Measurements from ENCODE around the gene STC2.

DNA sequence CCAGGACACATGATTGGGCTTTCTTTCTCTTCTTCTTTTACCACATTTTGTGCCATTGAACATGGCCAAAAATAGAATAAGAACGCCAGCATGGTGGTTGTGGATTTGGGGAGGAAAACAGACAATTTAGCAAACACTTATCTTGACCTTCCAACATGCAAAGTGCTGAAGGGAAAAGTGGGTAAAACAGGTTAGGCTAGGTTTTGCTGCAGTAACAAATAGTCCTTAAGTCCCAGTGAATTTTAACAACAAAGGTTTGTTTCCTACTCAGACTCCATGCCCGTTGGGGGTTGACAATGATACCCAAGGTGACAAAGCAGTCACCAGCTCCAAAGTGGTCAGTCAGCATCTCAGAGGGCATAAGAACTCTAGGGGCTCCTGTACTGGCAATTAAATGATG, 43.2 kb upstream of the STC2 start:
- TF ChIP-seq, protein P1, sequence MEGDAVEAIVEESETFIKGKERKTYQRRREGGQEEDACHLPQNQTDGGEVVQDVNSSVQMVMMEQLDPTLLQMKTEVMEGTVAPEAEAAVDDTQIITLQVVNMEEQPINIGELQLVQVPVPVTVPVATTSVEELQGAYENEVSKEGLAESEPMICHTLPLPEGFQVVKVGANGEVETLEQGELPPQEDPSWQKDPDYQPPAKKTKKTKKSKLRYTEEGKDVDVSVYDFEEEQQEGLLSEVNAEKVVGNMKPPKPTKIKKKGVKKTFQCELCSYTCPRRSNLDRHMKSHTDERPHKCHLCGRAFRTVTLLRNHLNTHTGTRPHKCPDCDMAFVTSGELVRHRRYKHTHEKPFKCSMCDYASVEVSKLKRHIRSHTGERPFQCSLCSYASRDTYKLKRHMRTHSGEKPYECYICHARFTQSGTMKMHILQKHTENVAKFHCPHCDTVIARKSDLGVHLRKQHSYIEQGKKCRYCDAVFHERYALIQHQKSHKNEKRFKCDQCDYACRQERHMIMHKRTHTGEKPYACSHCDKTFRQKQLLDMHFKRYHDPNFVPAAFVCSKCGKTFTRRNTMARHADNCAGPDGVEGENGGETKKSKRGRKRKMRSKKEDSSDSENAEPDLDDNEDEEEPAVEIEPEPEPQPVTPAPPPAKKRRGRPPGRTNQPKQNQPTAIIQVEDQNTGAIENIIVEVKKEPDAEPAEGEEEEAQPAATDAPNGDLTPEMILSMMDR (IDR thresholded peaks at IDR 0.05) = no peak
- TF ChIP-seq EP300 (IDR thresholded peaks at IDR 0.05) = no peak
- TF ChIP-seq POLR2A (IDR thresholded peaks at IDR 0.05) = no peak
